ENCODE data around the gene MIER3.

The MIER3 gene

GRCh38 chr5:56917534-56917933 lies 34.4 kb downstream of the MIER3 start:
- no peak for DNase-seq (ENCODE audit: low read depth)
- TF ChIP-seq, protein P1, sequence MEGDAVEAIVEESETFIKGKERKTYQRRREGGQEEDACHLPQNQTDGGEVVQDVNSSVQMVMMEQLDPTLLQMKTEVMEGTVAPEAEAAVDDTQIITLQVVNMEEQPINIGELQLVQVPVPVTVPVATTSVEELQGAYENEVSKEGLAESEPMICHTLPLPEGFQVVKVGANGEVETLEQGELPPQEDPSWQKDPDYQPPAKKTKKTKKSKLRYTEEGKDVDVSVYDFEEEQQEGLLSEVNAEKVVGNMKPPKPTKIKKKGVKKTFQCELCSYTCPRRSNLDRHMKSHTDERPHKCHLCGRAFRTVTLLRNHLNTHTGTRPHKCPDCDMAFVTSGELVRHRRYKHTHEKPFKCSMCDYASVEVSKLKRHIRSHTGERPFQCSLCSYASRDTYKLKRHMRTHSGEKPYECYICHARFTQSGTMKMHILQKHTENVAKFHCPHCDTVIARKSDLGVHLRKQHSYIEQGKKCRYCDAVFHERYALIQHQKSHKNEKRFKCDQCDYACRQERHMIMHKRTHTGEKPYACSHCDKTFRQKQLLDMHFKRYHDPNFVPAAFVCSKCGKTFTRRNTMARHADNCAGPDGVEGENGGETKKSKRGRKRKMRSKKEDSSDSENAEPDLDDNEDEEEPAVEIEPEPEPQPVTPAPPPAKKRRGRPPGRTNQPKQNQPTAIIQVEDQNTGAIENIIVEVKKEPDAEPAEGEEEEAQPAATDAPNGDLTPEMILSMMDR (conservative IDR thresholded peaks at IDR 0.05; ENCODE audit: low read depth, low read length), result no peak
- no peak overlapping the region for H3K4me3 ChIP-seq (ENCODE audit: low read depth, low read length)

GRCh38 chr5:56914678-56915077 lies 37.2 kb downstream of the MIER3 start:
- TF ChIP-seq, protein P1 (conservative IDR thresholded peaks at IDR 0.05; ENCODE audit: low read depth, low read length), result no peak
- no peak overlapping the region for H3K4me3 ChIP-seq (ENCODE audit: low read depth, low read length)
- DNase-seq (ENCODE audit: low read depth), result no peak

DNA sequence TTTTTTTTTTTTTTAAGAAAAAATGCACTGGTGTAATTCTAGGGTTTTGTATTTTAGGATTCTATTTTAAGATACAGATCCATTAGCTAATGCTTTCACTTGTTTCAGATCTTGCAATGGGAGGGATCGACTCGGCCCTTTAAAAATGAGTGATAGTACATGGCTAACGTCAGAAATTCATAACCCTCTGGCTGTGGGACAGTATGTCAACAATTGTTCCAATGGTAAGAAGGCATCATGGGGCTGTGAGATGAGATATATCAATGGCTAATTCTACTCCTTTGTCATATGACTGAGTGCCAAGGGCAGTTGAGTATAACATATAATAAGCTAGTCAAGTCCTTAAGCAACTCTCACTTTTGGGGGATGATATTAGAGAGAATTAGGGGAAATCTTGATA lies 38.2 kb downstream of the MIER3 start:
- TF ChIP-seq, protein P1 (conservative IDR thresholded peaks at IDR 0.05; ENCODE audit: low read depth, low read length), result no peak
- H3K4me3 ChIP-seq (ENCODE audit: low read depth, low read length), result no peak overlapping the region
- no peak for DNase-seq (ENCODE audit: low read depth)

DNA sequence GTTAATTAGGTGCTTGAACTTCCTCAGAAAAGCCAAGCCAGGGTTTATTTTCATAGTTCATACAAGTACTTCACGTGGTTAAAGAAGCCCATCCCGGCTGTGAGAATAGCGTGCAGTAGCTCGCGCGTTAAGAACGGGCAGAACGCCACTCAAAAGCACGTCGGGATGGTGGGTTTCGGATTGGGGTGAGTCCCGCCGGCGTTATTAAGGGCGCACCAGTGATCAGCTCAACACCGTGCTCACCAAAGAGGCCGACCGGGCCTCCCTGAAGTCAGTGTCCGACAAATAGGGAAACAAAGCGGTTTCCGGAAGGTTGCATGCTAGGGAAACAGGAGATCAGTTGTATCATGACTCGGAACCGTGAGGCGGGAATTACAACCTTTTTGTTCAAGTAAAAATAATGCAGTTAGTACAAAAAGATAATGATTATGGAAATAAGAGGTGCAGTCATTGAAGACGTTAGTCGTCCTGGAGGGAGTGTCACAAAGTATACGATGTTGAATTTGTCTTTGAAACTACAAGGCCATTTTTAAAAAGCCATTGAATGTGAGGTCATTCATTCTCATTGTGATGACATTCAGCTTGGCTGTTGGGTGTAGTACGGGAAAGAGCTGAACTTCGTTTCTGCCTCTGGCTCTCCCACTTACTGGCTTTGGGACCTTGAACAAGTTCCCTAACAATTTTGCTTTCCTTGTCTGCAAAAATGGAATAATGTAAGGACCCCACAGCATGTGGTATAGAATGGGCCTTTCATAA lies 41.5 kb downstream of the MIER3 start:
- TF ChIP-seq, protein P1 (conservative IDR thresholded peaks at IDR 0.05; ENCODE audit: low read depth, low read length), result no peak
- DNase-seq (ENCODE audit: low read depth), result no peak
- H3K4me3 ChIP-seq (ENCODE audit: low read depth, low read length), result peak overlapping the region; percentile 75

- peak within 1 kb of the TSS; percentile 79 for H3K4me3 ChIP-seq (ENCODE audit: low read depth, low read length)
- TF ChIP-seq, protein P1 (conservative IDR thresholded peaks at IDR 0.05; ENCODE audit: low read depth, low read length), result no peak
- peak; percentile 98 for DNase-seq (ENCODE audit: low read depth)
These were observed 42.4 kb downstream of the MIER3 start, which contains the start of gene SETD9 for GRCh38 chr5:56909294-56910209. SETD9 (plus strand) TSS chr5:56909596; CDS start chr5:56909646, 50 bp downstream.

DNA sequence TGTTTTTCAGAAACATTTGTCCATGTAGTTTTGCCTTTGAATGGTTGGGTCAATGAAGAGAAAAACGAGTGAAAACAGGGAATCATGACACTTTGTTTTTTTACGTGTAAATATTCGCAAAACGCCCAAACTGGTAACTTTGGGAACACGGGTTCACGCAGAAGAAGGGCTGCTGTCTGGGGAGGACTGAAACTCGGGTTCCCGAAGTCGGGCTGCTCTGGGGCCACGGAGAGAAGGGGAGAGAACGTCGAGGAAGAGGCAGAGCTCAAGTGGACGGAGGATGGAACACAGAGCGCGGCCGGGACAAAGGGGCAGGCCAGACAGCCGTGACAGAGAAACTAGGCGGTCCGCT lies 43.0 kb downstream of the MIER3 start:
- TF ChIP-seq, protein P1 (conservative IDR thresholded peaks at IDR 0.05; ENCODE audit: low read depth, low read length), result no peak
- peak overlapping the region; percentile 79 for H3K4me3 ChIP-seq (ENCODE audit: low read depth, low read length)
- DNase-seq (ENCODE audit: low read depth), result no peak

Data from choroid plexus epithelial cell (primary cell).